GM20000 (cell line): ENCODE results near the gene SLC25A42.

Experiments used
- DNase-seq: peaks from one replicate; pipeline ENCODE4 v3.0.0; 2012; ENCODE audit warnings: low spot score
- CTCF ChIP-seq: IDR thresholded peaks from 2 replicates; pipeline ENCODE4 v1.5.1; 2012; ENCODE audit warnings: mild to moderate bottlenecking, control low read depth; ENCODE audit errors: extremely low read depth, missing control alignments

Gene SLC25A42

GRCh38 chr19:19083413-19084178 is 19.8 kb downstream of the SLC25A42 start:
- no peak for TF ChIP-seq CTCF
- DNase-seq: no peak

- TF ChIP-seq CTCF: no peak
- DNase-seq: no peak
Measured at GRCh38 chr19:19087676-19088075, 23.9 kb downstream of the SLC25A42 start.

- DNase-seq: no peak
- TF ChIP-seq CTCF: no peak
Measured at GRCh38 chr19:19094513-19094912, 30.7 kb downstream of the SLC25A42 start.

- no peak for TF ChIP-seq CTCF
- DNase-seq: no peak
Measured at GRCh38 chr19:19095691-19096090, 31.9 kb downstream of the SLC25A42 start.

- TF ChIP-seq CTCF: no peak
Measured at GRCh38 chr19:19096641-19097627, 33.1 kb downstream of the SLC25A42 start.

GRCh38 chr19:19098084-19098702 is 34.4 kb downstream of the SLC25A42 start:
- TF ChIP-seq CTCF: no peak
- no peak for DNase-seq

More at GRCh38 chr19:19096641-19097627, 33.1 kb downstream of the SLC25A42 start:
- no peak for DNase-seq
